HG02973 (cell line): ENCODE data around the gene VSTM4.

Experiments
- ATAC-seq: cut with Tn5 transposase; IDR thresholded peaks from one replicate; pipeline ENCODE4 v1.9.1; 2021; ENCODE audit warnings: moderate library complexity; ENCODE audit not compliant: unreplicated experiment

Gene VSTM4

GRCh38 chr10:49011756-49012155 is 103.6 kb downstream of the VSTM4 start:
- ATAC-seq = no peak

- ATAC-seq = no peak
Measured at GRCh38 chr10:49010865-49011264, 104.5 kb downstream of the VSTM4 start.

GRCh38 chr10:49010295-49010694 is 105.0 kb downstream of the VSTM4 start:
- no peak for ATAC-seq

GRCh38 chr10:49009199-49009979 is 105.9 kb downstream of the VSTM4 start:
- ATAC-seq = no peak

GRCh38 chr10:49008505-49009198 is 106.7 kb downstream of the VSTM4 start:
- ATAC-seq = no peak

GRCh38 chr10:49008091-49008490 is 107.2 kb downstream of the VSTM4 start:
- no peak for ATAC-seq

GRCh38 chr10:49007129-49007528 is 108.2 kb downstream of the VSTM4 start:
- ATAC-seq = no peak

GRCh38 chr10:49005270-49005669 is 110.1 kb downstream of the VSTM4 start:
- no peak for ATAC-seq

GRCh38 chr10:49001870-49002672 is 113.3 kb downstream of the VSTM4 start:
- no peak for ATAC-seq

GRCh38 chr10:49001402-49001801 is 113.9 kb downstream of the VSTM4 start:
- ATAC-seq = no peak

- ATAC-seq = no peak
Measured at GRCh38 chr10:49000437-49001398, 114.6 kb downstream of the VSTM4 start.

- no peak for ATAC-seq
Measured at GRCh38 chr10:48999346-48999745, 116.0 kb downstream of the VSTM4 start.

GRCh38 chr10:48996329-48996728 is 119.0 kb downstream of the VSTM4 start:
- no peak for ATAC-seq

- ATAC-seq = no peak
Measured at GRCh38 chr10:48993627-48994026, 121.7 kb downstream of the VSTM4 start.

GRCh38 chr10:48990226-48990625 is 125.1 kb downstream of the VSTM4 start:
- ATAC-seq = no peak

- no peak for ATAC-seq
Measured at GRCh38 chr10:48985621-48986158, 129.6 kb downstream of the VSTM4 start.

GRCh38 chr10:48983648-48984351 is 131.5 kb downstream of the VSTM4 start:
- no peak for ATAC-seq

- ATAC-seq = no peak
Measured at GRCh38 chr10:48982584-48982983, 132.7 kb downstream of the VSTM4 start.

- ATAC-seq = no peak
Measured at GRCh38 chr10:48981310-48981907, 133.9 kb downstream of the VSTM4 start.
